Endothelial cell of umbilical vein (primary cell): ENCODE data around the gene CACNB3. TPM values are rescaled to one million over a fixed set of nuclear protein-coding genes. Genes with fewer than 3 reads are reported as not detected.

Experiments
- BruUV-seq: library from RNA; stranded (reverse); fragments of 400-500 nt; replicated peaks from 2 replicates; lab custom pipeline; 2021; lab: Mats Ljungman, UMichigan
- CTCF ChIA-PET: fragments of 300-600, 350-600 bp; sonication (Branson Sonifier 250); formaldehyde crosslinking; loops from one replicate; lab custom pipeline; 2021; ENCODE audit warnings: antibody characterized with exemption, inconsistent platforms; lab: Charles Lee
- POLR2A ChIA-PET: fragments of 300-600, 350-600 bp; sonication (Branson Sonifier 250); formaldehyde crosslinking; loops from one replicate; lab custom pipeline; 2021; ENCODE audit warnings: antibody characterized with exemption, inconsistent platforms; lab: Charles Lee
- DNase-seq: peaks from one replicate; pipeline ENCODE4 v3.0.0-alpha.2; 2011; ENCODE audit warnings: low read depth, low spot score
- FAIRE-seq: peaks from 2 replicates; lab custom pipeline; 2011; peaks lifted over from hg19 to GRCh38; lab: Jason Lieb, UNC
- H2AFZ ChIP-seq: 2 replicates; pipeline ENCODE4 v1.6.0; 2012; ENCODE audit warnings: low read depth, low read length, control low read depth, inconsistent platforms
- H3K27ac ChIP-seq: 2 replicates; pipeline ENCODE4 v1.5.1; 2011; ENCODE audit warnings: low read depth, mild to moderate bottlenecking, control low read depth, low read length, moderate library complexity; ENCODE audit not compliant: insufficient read depth
- H3K27me3 ChIP-seq, 2 experiments: 2 replicates each; pipeline versions ENCODE4 v1.6.0 to v1.6.1; 2011; ENCODE audit warnings: low read length in 2 of 2, mixed read lengths in 1 of 2; ENCODE audit not compliant: control insufficient read depth in 2 of 2, insufficient read depth in 2 of 2
- H3K36me3 ChIP-seq, 2 experiments: 2 replicates in 1 of 2; 3 replicates in 1 of 2; pipeline ENCODE4 v1.5.1; 2011; ENCODE audit warnings: low read length in 2 of 2, mild to moderate bottlenecking in 1 of 2, moderate library complexity in 1 of 2; ENCODE audit not compliant: control insufficient read depth in 2 of 2, insufficient read depth in 2 of 2; ENCODE audit errors: extremely low read depth in 1 of 2
- H3K4me1 ChIP-seq: 3 replicates; pipeline ENCODE4 v1.5.1; 2011; ENCODE audit warnings: mild to moderate bottlenecking, low read length; ENCODE audit not compliant: control insufficient read depth, insufficient read depth; ENCODE audit errors: extremely low read depth
- H3K4me2 ChIP-seq: 2 replicates; pipeline ENCODE4 v1.6.1; 2011; ENCODE audit warnings: low read length, control low read depth, mixed read lengths; ENCODE audit not compliant: insufficient read depth
- H3K4me3 ChIP-seq, 3 experiments: fragments of 200-600 bp in 1 of 3; sonication (generic), shearing (Covaris generic) in 1 of 3; replicated peaks in 1 of 3; 2 replicates each; pipeline ENCODE4 v1.5.1; 2011 to 2016; ENCODE audit warnings: control low read depth in 3 of 3, low read length in 3 of 3, mild to moderate bottlenecking in 2 of 3, inconsistent platforms in 1 of 3, low read depth in 1 of 3, moderate library complexity in 1 of 3; ENCODE audit not compliant: insufficient read depth in 1 of 3
- H3K79me2 ChIP-seq: 2 replicates; pipeline ENCODE4 v1.6.0; 2012; ENCODE audit warnings: low read length, inconsistent platforms; ENCODE audit not compliant: control insufficient read depth, insufficient read depth
- H3K9ac ChIP-seq: replicated peaks from 2 replicates; pipeline ENCODE3; 2011; ENCODE audit warnings: low read length, control low read depth; ENCODE audit not compliant: insufficient read depth; ENCODE audit errors: extremely low read depth
- H3K9me1 ChIP-seq: replicated peaks from 3 replicates; pipeline ENCODE4 v1.6.0; 2011; ENCODE audit warnings: mild to moderate bottlenecking, low read length; ENCODE audit not compliant: control insufficient read depth, insufficient read depth; ENCODE audit errors: extremely low read depth
- H3K9me3 ChIP-seq: replicated peaks from 2 replicates; pipeline ENCODE4 v1.5.1; 2012; ENCODE audit warnings: low read length, inconsistent platforms; ENCODE audit not compliant: control insufficient read depth, insufficient read depth
- H4K20me1 ChIP-seq: replicated peaks from 2 replicates; pipeline ENCODE3; 2011; ENCODE audit warnings: mild to moderate bottlenecking, low read length; ENCODE audit not compliant: control insufficient read depth, insufficient read depth; ENCODE audit errors: extremely low read depth
- CTCF ChIP-seq, 2 donors: IDR thresholded peaks; 1 replicate in 1 of 2; 2 replicates in 1 of 2; pipeline ENCODE4 v1.5.1; 2011; ENCODE audit warnings: low read length in 2 of 2, mild to moderate bottlenecking in 2 of 2, moderate library complexity in 2 of 2, control low read depth in 1 of 2, inconsistent platforms in 1 of 2, low read depth in 1 of 2; ENCODE audit not compliant: insufficient read depth in 1 of 2; ENCODE audit errors: extremely low read depth in 1 of 2
- EZH2 ChIP-seq: IDR thresholded peaks from 2 replicates; pipeline ENCODE4 v1.6.1; 2012; ENCODE audit warnings: borderline replicate concordance, low read depth, mild to moderate bottlenecking, moderate library complexity, low read length, inconsistent platforms; ENCODE audit not compliant: severe bottlenecking
- FOS ChIP-seq: IDR thresholded peaks from 2 replicates; pipeline ENCODE4 v1.6.1; 2011; ENCODE audit warnings: mild to moderate bottlenecking, low read length, moderate library complexity, borderline replicate concordance; ENCODE audit not compliant: insufficient read depth
- JUN ChIP-seq: IDR thresholded peaks from 2 replicates; pipeline ENCODE4 v1.6.1; 2011; ENCODE audit warnings: borderline replicate concordance, low read depth; ENCODE audit not compliant: insufficient read length, insufficient read depth
- MAX ChIP-seq: IDR thresholded peaks from 2 replicates; pipeline ENCODE4 v1.6.1; 2011; ENCODE audit not compliant: insufficient read depth, insufficient read length
- MYC ChIP-seq: IDR thresholded peaks from one replicate; pipeline ENCODE4 v1.6.1; 2011; ENCODE audit warnings: mild to moderate bottlenecking, low read depth, low read length
- POLR2A ChIP-seq: IDR thresholded peaks from 2 replicates; pipeline ENCODE4 v1.6.1; 2012; ENCODE audit warnings: low read depth, mild to moderate bottlenecking, control low read depth, low read length
- dilution Hi-C: fragments of 300-500 bp; cut with MboI; formaldehyde crosslinking; loops from one replicate; pipeline ENCODE4 v1.15.0; 2019; ENCODE audit warnings: low sequenced_read_pairs; ENCODE audit not compliant: extremely low pct_ligation_motif_present
- intact Hi-C: fragments of 100-400 bp; cut with micrococcal nuclease; formaldehyde crosslinking; loops from one replicate; pipeline ENCODE4 v1.10.0; 2022
- polyA plus RNA-seq, 4 experiments: library from polyadenylated mRNA; depleted of rRNA in 3 of 4; stranded (reverse) in 3 of 4; unstranded in 1 of 4; fragments of >200 nt; gene quantifications; 2 replicates each; pipeline versions ENCODE4 v1.2.1 to v1.2.3, GENCODE V29; 2011 to 2012; ENCODE audit warnings: missing spikeins in 1 of 4
- total RNA-seq: library from RNA; stranded (reverse); gene quantifications from 2 replicates; pipeline ENCODE4 v1.2.3, GENCODE V29; 2021

CACNB3 gene
- total and polyA plus RNA-seq, 2 donors (not counting 3 experiments of a cell fraction or from before 2014, with no cell fraction given): 37.4 to 61.8 TPM

- H3K9me3 ChIP-seq: no peaks in the 10 kb centered on the region
- FAIRE-seq (no peak), DNase-seq (no peak)
- CTCF ChIA-PET: no interaction called here
- TF ChIP-seq JUN (no peak), MYC (no peak), MAX (no peak), CTCF (IDR thresholded peaks at IDR 0.05; ENCODE audit: extremely low read depth in 1 of 2, insufficient read depth in 1 of 2, low read depth in 1 of 2, low read length in 2 of 2) (no peak), POLR2A (no peak), FOS (no peak), EZH2 (no peak)
- H3K4me2 ChIP-seq: no peak overlapping the region
- peaks cover 31 to 78% of the 10 kb centered on the region in 2 experiments for H3K36me3 ChIP-seq
- H3K9ac ChIP-seq: no peak overlapping the region
- intact Hi-C loops (no loop called here), dilution Hi-C loops (no loop called here)
- no peak overlapping the region for H3K27ac ChIP-seq
- no peaks in the 10 kb centered on the region for H4K20me1 ChIP-seq
- BruUV-seq: no TSS peak
- H3K27me3 ChIP-seq: no peaks in the 10 kb centered on the region
- POLR2A ChIA-PET: no interaction called here
- no peaks in the 10 kb centered on the region for H3K9me1 ChIP-seq
- no peaks in the 10 kb centered on the region for H3K4me1 ChIP-seq
- H3K79me2 ChIP-seq: no peaks in the 10 kb centered on the region
- H3K4me3 ChIP-seq: no peak overlapping the region
- H2AFZ ChIP-seq: no peak overlapping the region
Observed at GRCh38 chr12:48832321-48833060, 14.2 kb downstream of the CACNB3 start.
